T-helper 1 cell treated with Interleukin-12 subunit alpha and Interleukin-12 subunit beta and Interleukin-4 antibody, amounts not matched to agents 30 μg/mL and 1 μg/mL, for 36 hours (primary cell): Measurements from ENCODE around the gene AIG1.

Experiments used
- H3K27ac Mint-ChIP-seq: one replicate; pipeline ENCODE4 v1.8.0; 2021; ENCODE audit warnings: mild to moderate bottlenecking, mixed read lengths
- H3K27me3 Mint-ChIP-seq: one replicate; pipeline ENCODE4 v1.8.0; 2021; ENCODE audit warnings: low read depth, mixed read lengths
- H3K36me3 Mint-ChIP-seq: one replicate; pipeline ENCODE4 v1.8.0; 2021; ENCODE audit warnings: low read depth, mixed read lengths
- H3K4me1 Mint-ChIP-seq: one replicate; pipeline ENCODE4 v1.8.0; 2021; ENCODE audit warnings: low read depth, mixed read lengths
- H3K4me3 Mint-ChIP-seq: one replicate; pipeline ENCODE4 v1.8.0; 2021; ENCODE audit warnings: mild to moderate bottlenecking, moderate library complexity, mixed read lengths
- H3K9me3 Mint-ChIP-seq: one replicate; pipeline ENCODE4 v1.8.0; 2021; ENCODE audit warnings: mixed read lengths

AIG1 gene

GRCh38 chr6:143390278-143390677 is 329.6 kb downstream of the AIG1 start:
- no peaks in the 10 kb centered on the region for H3K36me3 Mint-ChIP-seq
- H3K4me3 Mint-ChIP-seq: no peak overlapping the region
- H3K27me3 Mint-ChIP-seq: peaks cover 2% of the 10 kb centered on the region
- H3K4me1 Mint-ChIP-seq: no peaks in the 10 kb centered on the region
- H3K9me3 Mint-ChIP-seq: no peaks in the 10 kb centered on the region
- no peak overlapping the region for H3K27ac Mint-ChIP-seq
